Measurements from ENCODE around the gene SFTPA2. TPM values are rescaled to one million over a fixed set of nuclear protein-coding genes. Genes with fewer than 3 reads are reported as not detected.

Gene SFTPA2
- not detected in 5 replicates for total RNA-seq (2022; extraction: Qiagen RNA extraction; ENCODE audit: low read depth)

DNA sequence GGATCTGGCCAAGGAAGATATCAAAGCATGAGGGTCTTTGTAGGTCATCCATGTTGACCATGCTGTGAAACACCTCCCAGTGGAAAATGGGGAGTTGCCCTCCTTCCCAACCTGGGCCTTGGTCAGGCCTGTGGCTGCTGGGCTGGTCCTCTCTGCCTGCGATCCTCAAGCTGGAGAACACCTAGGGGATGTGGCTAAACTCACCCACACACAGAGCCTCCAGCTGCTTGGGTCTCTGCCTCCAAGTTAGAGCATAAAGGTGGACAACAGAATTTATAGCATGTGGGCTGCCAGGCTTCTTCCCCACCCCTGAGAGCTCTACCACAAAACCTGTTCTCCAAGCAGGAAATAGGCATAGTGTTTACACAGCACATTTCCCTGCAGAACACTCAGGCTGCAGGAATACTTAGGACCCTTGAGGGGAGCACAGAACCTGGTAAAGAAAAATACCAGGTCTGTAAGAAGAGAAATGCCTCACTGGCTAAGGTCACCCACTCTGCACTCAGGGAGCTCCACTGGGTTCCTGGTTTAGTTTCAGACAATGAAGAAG lies at the start of gene SFTPA2:
Gene SFTPA2, minus strand, starts transcription at position 248 of the 550 bp plus-strand sequence. CDS start 924 bp downstream, outside the sequence.

DNA sequence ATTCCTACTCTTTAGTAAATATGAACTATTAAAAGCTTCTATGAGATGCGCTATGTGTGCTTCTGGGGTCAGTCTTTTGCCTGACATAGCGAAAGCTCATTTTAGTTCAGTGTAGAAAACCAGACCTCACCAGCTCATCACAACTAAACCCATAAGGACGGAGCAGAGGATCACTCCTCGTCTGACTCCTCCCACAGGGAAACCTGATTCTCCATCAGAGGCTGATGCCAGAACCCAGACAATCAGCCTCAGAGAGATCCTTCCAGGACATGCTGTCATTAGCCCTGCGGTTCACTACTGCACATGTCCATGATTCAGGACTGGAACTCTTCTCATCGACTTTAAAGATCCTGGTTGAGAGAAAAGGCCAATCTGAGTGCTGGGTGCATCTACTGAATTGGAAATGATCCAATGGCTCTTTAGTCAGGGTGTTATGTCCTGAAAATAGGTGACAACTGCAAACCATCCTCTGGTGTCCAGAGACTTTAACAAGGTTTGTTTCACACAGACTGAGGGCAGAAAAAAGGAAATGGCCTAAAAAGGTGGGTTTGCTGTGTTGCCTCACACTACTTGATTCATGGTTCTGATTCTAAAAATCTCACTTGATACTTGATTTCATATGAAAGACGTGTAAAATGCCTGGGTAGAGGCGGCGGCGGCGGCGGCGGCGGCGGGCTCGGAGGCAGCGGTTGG lies 48.2 kb downstream of the SFTPA2 start, which contains the start of gene EIF5AL1:
Gene EIF5AL1, plus strand, starts transcription at position 643 of the 693 bp plus-strand sequence. CDS start 117 bp downstream, outside the sequence.

Other genes with a start within 250 kb of the SFTPA2 start
- 158 to 244 TPM (median 175 TPM) in 5 replicates for gene PPIF, start 212.9 kb downstream of the SFTPA2 start, total RNA-seq (2022; extraction: Qiagen RNA extraction; ENCODE audit: low read depth)
- gene ZCCHC24, start 114.8 kb downstream of the SFTPA2 start, total RNA-seq (2022; extraction: Qiagen RNA extraction; ENCODE audit: low read depth): 3.5 to 5.7 TPM (median 5.1 TPM) in 5 replicates
- 2.3 to 5.1 TPM (median 2.8 TPM) in 5 replicates for gene EIF5AL1, start 47.9 kb downstream of the SFTPA2 start, total RNA-seq (2022; extraction: Qiagen RNA extraction; ENCODE audit: low read depth)
- not detected in 5 replicates for gene SFTPA1, start 50.5 kb upstream of the SFTPA2 start, total RNA-seq (2022; extraction: Qiagen RNA extraction; ENCODE audit: low read depth)
- 0.22 to 0.50 TPM (median 0.31 TPM) in 5 replicates for gene NUTM2B, start 142.8 kb upstream of the SFTPA2 start, total RNA-seq (2022; extraction: Qiagen RNA extraction; ENCODE audit: low read depth)

Data from A549 treated with DMSO at 1 μM for 4 hours (cell line).